NCI-H2107 treated with DMSO at 0.1 percent for 48 hours (cell line): ENCODE measurements around the gene KDM3A.

Experiments used
- DNase-seq: peaks from one replicate; lab custom pipeline; 2025; ENCODE audit not compliant: unreplicated experiment; lab: John Stamatoyannopoulos, UW

Gene KDM3A, protein sequence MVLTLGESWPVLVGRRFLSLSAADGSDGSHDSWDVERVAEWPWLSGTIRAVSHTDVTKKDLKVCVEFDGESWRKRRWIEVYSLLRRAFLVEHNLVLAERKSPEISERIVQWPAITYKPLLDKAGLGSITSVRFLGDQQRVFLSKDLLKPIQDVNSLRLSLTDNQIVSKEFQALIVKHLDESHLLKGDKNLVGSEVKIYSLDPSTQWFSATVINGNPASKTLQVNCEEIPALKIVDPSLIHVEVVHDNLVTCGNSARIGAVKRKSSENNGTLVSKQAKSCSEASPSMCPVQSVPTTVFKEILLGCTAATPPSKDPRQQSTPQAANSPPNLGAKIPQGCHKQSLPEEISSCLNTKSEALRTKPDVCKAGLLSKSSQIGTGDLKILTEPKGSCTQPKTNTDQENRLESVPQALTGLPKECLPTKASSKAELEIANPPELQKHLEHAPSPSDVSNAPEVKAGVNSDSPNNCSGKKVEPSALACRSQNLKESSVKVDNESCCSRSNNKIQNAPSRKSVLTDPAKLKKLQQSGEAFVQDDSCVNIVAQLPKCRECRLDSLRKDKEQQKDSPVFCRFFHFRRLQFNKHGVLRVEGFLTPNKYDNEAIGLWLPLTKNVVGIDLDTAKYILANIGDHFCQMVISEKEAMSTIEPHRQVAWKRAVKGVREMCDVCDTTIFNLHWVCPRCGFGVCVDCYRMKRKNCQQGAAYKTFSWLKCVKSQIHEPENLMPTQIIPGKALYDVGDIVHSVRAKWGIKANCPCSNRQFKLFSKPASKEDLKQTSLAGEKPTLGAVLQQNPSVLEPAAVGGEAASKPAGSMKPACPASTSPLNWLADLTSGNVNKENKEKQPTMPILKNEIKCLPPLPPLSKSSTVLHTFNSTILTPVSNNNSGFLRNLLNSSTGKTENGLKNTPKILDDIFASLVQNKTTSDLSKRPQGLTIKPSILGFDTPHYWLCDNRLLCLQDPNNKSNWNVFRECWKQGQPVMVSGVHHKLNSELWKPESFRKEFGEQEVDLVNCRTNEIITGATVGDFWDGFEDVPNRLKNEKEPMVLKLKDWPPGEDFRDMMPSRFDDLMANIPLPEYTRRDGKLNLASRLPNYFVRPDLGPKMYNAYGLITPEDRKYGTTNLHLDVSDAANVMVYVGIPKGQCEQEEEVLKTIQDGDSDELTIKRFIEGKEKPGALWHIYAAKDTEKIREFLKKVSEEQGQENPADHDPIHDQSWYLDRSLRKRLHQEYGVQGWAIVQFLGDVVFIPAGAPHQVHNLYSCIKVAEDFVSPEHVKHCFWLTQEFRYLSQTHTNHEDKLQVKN (N-terminal part only)

GRCh38 chr2:86440631-86441391 lies at the start of gene KDM3A:
Gene KDM3A (plus strand): TSS chr2:86441371. CDS start chr2:86442048, 677 bp downstream.
- DNase-seq, result peak; percentile 97

DNA sequence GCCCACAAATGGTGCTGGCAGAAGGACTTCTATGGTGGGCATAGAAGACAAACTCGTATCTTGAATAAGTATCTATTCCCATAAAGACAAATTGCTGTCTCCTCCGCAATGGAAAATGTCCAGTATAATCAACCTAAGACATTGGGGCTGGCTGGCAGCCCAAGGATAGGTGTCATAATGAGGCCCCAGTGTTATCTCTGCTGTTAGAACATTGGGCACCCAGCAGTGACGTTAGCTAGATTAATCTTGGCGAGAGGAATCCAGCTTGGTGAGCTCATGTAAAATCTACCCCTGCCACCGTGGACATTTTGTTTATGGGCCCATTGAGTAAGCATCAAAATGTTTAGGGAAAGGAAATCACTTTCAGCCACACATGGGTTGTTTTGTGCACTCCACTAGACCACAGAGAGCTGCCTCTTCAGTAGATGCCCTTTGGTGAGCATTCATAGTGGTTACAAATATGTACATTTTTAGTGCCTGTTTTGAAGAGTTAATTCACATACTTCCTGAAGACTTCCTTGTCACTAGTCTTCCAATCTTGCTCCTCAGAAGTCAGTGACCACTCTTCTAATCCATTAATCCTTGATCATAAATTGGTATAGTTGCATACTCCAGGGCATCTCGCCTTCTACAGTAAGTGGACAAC lies 48.2 kb upstream of the KDM3A start:
- DNase-seq, result no peak

DNA sequence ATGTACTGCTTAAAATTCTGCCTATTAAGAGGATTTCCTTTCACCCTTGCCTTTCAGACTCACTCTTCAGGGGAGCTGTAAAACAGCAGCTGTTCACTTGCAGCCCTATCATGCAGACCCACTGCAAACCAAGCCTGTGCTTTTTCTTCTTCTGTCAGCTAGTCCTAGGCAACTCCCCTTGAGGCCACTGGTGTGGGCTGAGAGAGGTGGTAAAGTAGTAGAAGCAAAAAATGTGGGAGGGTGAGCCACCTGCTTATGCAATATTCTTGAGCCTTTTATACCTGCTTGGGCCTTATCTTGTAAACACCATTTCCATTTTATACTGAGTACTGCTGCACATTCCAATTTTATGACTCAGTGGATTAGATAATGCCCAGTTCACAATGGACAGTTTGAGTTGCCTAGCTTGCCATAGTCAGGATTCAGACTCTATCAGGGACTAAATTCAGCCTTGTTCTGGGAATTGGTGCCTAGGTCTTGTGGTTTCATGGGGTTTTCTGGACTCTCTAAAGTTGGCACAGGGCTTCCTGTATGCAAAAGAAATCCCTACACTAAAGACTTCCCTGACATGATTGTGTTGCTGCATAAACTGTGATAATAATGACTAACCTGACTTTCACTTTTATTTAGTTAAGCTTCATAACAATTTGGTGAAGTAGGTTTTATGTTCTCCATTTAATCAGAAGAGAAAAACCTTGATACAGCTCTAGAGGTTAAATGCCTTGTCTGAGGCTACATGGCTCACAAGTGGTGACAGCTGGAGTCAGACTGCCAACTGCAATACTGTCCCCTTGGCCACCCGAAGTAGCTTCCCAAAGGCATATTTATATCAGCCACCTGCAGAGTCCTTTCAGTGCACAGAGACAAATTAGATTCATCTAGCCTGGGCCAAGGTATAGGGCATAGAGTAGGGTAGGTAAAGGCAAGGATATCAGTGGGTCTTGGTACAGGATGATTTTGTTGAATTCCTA lies 47.4 kb upstream of the KDM3A start:
- peak; percentile 41 for DNase-seq

DNA sequence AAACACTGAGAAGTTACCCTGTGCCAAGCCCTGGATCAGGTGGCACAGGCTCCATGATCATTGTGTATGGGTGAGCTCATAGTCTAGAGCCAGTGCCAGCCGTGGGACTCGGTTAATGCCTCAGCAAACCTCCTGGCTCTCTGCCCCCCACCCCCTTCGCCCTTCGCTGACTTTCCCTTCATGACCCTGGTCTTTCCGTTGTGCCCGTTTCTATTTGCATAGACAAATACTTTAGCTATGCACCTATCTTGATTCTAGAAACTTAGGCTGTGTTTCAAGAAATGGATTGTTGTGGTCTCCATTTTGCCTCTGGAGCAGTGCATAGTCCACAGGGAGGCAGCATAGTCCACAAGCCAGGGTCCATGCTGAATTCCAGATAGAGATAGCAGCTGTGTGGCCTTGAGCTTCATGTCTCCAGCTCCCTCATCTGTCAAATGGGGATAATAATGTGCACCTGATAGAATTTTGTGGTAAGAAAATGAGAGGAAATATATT lies 44.8 kb upstream of the KDM3A start:
- peak; percentile 27 for DNase-seq

- DNase-seq, result no peak
These were observed 43.2 kb upstream of the KDM3A start for GRCh38 chr2:86397986-86398385.

DNA sequence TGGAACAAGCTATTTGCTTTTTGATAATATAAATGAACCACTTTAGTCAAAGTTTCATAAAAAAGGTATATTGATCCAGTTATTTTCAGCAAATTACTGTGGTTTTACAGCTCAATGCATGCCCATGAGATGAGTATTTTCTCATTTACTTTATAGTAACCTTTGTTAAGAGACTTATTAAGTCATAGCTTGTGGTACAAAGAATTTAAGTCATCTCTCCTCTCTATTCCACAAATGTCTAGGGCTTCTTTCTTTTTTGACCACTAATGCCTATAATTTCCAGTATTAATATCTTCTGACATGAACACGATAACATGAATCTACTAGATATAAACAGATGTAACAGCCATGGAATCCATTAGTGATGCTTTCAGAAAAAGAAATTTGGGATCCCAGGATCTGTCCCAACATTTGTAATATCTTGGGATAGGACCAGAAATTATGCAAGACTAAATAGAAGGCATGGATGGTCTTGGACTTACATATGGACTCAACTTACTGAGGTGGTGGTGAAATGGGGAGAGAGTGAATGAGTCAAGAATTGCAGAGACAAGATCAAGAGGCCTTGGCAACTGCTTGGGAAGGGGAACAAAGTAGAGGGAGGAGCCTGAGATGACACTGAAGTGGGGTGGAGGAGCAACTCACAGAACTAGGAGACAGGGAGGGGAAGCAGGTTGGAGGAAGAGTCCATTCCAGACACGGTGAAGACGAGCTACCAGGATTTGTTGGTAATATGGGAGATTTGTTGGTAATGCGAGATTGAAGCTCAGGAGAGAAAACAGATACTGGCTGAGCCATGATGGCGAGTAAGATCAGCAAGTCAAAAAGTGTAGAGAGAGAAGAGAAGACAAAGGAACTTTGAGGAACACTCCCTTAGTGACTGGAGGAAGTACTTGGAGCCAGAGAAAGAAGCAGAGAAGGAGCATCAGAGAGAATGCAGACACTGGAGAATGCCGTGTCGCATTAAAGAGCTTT lies 42.4 kb upstream of the KDM3A start:
- no peak for DNase-seq

DNA sequence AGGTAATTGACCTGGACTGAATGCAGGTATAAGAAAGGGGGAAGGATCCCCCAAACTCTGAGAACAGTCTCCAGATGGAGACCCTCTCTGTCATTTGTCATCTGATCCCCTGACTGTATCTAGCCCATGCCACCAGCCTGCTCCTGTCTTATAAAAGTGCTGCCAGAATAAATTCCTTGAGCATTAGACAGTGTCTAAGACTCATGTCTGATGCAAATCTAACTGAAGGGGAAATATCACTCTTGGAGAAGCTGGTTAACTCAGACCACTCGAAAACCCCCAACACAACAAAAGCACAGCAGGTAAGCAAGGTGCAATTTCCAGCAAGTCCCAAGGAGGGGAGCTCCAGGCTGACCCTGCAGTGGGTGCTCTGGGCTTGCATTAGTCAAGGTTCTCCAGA lies 40.9 kb upstream of the KDM3A start:
- no peak for DNase-seq

GRCh38 chr2:86410581-86410980 lies 30.6 kb upstream of the KDM3A start:
- no peak for DNase-seq

- no peak for DNase-seq
These were observed 29.8 kb upstream of the KDM3A start for GRCh38 chr2:86411396-86411795.

- DNase-seq, result no peak
These were observed 29.2 kb upstream of the KDM3A start for GRCh38 chr2:86412007-86412406.

DNA sequence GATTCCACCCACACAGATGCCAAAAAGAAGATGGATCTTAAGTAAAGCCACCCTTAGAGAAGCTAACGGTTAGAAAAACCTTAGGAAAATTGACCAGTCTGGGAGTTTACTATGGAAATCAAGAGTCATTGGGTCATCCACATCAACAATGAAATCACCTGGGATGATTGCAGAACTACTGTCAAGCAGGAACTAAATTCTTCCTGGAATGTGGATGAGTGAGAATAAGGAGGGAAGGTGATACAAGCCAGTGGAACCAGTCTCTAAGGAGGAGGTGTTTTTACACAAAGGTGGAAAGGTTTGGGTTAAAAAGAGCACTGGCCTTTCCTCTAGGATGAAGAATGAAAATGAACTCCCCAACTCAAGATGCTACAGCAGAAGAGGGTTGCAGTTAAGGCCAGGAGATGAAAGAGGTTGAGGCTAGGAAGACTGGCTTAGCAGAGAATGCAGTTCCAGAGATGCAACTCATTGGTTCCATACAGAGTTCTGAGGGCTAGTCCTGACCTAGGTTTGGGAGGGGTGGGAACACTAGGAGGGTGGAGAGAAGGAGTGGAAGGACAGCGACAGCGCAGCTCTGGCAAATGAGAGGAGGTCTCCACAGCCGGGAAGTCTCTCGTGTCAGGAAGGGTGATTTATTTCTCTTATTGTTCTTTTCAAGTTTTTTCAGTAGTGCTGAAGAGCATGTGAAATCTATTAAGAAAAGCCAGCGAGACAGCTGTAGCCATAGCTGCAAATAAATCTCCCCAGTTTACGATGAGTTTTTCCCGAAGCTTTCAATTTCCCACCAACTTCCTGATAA lies 27.7 kb upstream of the KDM3A start:
- no peak for DNase-seq

DNA sequence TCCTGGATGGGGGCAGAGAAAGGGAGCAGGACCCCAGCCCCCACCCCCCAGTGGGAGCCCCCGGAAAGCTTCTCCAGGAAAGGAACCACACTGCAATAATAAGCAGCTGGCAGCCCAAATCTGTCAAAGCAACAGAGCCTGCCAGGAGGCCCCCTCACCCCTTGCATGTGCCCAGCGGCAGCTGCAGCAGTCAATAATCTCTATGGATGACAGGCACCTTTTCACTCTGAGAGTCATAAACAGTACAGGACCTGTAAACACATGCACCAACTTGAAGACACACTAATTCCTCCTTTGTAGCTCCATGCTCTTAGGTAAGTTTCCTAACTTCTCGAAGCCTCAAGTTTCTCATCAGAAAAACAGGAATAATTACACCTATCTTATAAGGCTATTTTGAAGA lies 26.2 kb upstream of the KDM3A start:
- peak; percentile 58 for DNase-seq

DNA sequence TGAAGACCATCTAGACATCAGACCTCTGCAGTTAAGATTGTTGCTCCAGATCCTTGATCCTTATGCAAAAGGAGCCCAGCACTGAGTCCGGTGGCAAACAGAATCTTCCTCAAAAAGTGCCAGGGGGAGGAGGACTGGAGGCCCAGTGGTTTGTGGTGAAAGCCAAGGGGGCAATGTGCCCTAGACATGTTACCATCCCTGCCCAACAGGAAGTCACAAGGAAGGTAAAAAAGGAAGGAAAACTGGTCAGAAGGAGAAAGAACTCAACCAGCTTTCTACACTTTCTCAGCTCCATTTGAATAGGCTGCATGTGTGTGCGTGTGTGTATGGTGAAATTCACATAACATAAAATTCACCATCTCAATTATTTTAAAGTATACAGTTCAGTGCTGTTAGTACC lies 25.0 kb upstream of the KDM3A start:
- DNase-seq, result no peak

GRCh38 chr2:86417961-86418360 lies 23.2 kb upstream of the KDM3A start:
- DNase-seq, result peak; percentile 14

DNA sequence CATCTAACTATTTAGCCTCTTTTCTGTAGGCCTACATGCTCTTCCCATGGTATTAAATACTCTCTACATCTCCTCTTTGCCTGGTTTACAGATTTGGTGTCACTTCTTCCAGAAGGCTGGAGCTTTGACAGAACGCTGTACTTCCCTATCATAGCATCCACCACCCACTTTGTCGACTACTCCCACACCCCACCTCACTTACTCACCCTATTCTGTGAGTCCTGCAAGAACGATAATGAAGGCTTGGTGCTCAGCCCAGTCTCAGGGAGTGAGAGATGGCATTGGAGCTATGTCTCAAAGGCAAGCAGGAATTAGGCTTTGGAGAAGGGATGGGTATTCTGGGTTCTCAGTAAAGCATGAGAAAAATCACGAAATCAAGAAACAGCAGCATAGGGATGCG lies 20.3 kb upstream of the KDM3A start:
- DNase-seq, result no peak

DNA sequence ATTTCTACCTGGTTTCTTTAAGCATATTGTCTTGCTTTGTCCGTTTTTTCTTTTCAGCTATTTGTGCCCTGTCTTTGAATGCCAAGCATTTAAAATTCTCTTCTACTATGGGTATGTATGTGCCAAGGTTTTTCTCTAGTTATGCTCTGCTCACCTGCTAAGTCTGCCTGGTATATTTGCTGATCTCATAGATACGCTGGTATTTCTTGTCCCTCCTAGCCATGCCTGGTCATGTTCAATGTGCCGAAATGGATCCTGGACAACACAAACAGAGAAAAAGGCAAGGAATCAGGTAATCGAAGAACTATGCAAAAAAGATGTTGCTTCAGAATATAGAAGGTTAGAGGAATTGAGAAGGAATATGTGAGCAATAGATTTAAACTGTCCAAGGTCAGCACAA lies 14.9 kb upstream of the KDM3A start:
- DNase-seq, result no peak

DNA sequence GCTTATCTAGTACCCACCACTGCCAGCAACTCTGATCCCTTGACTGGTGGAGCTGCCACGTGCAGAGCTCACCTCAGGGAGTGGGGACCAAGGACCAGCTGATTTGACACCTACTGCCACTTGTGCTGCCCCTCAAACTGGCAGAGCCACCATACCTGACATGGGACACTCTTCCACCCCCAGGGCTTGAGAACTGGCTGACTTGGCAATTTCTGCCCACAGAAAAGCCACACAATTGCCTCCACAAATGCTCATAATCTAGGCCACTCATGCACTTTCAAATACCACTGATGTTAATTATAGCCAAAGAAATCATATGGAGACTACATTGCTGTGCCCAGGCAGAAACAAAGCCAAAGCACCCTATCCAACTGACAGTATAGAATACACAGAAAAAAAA lies 11.8 kb upstream of the KDM3A start:
- DNase-seq, result no peak
